ENCODE data around the gene RPS19.

Gene RPS19

GRCh38 chr19:41917676-41918075 lies 57.6 kb downstream of the RPS19 start:
- Histone ChIP-seq H3K27ac (no peak overlapping the region), H3K4me3 (no peak overlapping the region)
- DNase-seq (ENCODE audit: low spot score), result no peak
- no peak for TF ChIP-seq CTCF (IDR thresholded peaks at IDR 0.05)

GRCh38 chr19:41918095-41918494 lies 58.0 kb downstream of the RPS19 start:
- no peak for DNase-seq (ENCODE audit: low spot score)
- Histone ChIP-seq H3K4me3 (no peak overlapping the region), H3K27ac (no peak overlapping the region)
- no peak for TF ChIP-seq CTCF (IDR thresholded peaks at IDR 0.05)

GRCh38 chr19:41918653-41919244 lies 58.7 kb downstream of the RPS19 start:
- no peak for TF ChIP-seq CTCF (IDR thresholded peaks at IDR 0.05)
- no peak overlapping the region for H3K27ac ChIP-seq
- H3K4me3 ChIP-seq, result no peak overlapping the region
- DNase-seq (ENCODE audit: low spot score), result no peak

GRCh38 chr19:41919948-41920712 lies 60.1 kb downstream of the RPS19 start:
- TF ChIP-seq CTCF (IDR thresholded peaks at IDR 0.05), result no peak
- no peak overlapping the region for H3K27ac ChIP-seq
- no peak overlapping the region for H3K4me3 ChIP-seq
- no peak for DNase-seq (ENCODE audit: low spot score)

- no peak for DNase-seq (ENCODE audit: low spot score)
- TF ChIP-seq CTCF (IDR thresholded peaks at IDR 0.05), result no peak
- Histone ChIP-seq H3K4me3 (no peak overlapping the region), H3K27ac (no peak overlapping the region)
Measured at GRCh38 chr19:41920882-41921576, 61.0 kb downstream of the RPS19 start.

- no peak for DNase-seq (ENCODE audit: low spot score)
- Histone ChIP-seq H3K4me3 (no peak overlapping the region), H3K27ac (no peak overlapping the region)
- TF ChIP-seq CTCF (IDR thresholded peaks at IDR 0.05), result no peak
Measured at GRCh38 chr19:41921577-41922576, 61.8 kb downstream of the RPS19 start.
